ENCODE data around the gene AUTS2.

AUTS2 gene

GRCh38 chr7:70655694-70656093 is 1057.4 kb downstream of the AUTS2 start:
- Histone ChIP-seq H3K4me3 (replicated peaks; ENCODE audit: insufficient read depth, low read length) (no peak overlapping the region), H3K27me3 (ENCODE audit: insufficient read depth, poor library complexity, severe bottlenecking) (no peaks in the 10 kb centered on the region), H3K27ac (replicated peaks) (no peak overlapping the region)
- TF ChIP-seq GABPA (IDR thresholded peaks at IDR 0.05; ENCODE audit: low read depth): no peak
- TF ChIP-seq SPI1 (IDR thresholded peaks at IDR 0.05; ENCODE audit: borderline replicate concordance, low read depth): no peak
- no peak for TF ChIP-seq POLR2AphosphoS5 (IDR thresholded peaks at IDR 0.05; ENCODE audit: low read depth)
- TF ChIP-seq CTCF (IDR thresholded peaks at IDR 0.05; ENCODE audit: insufficient read depth, low read length): no peak
- TF ChIP-seq REST (IDR thresholded peaks at IDR 0.05; ENCODE audit: insufficient replicate concordance, low read depth): no peak
- DNase-seq (ENCODE audit: low read depth in 1 of 2, low spot score in 1 of 2): no peak

GRCh38 chr7:70657571-70657970 is 1059.3 kb downstream of the AUTS2 start:
- no peaks in the 10 kb centered on the region for H3K27me3 ChIP-seq (ENCODE audit: insufficient read depth, poor library complexity, severe bottlenecking)
- H3K27ac ChIP-seq (replicated peaks): no peak overlapping the region
- TF ChIP-seq CTCF (IDR thresholded peaks at IDR 0.05; ENCODE audit: insufficient read depth, low read length): no peak
- TF ChIP-seq POLR2AphosphoS5 (IDR thresholded peaks at IDR 0.05; ENCODE audit: low read depth): no peak
- no peak for TF ChIP-seq SPI1 (IDR thresholded peaks at IDR 0.05; ENCODE audit: borderline replicate concordance, low read depth)
- no peak for TF ChIP-seq REST (IDR thresholded peaks at IDR 0.05; ENCODE audit: insufficient replicate concordance, low read depth)
- TF ChIP-seq GABPA (IDR thresholded peaks at IDR 0.05; ENCODE audit: low read depth): no peak
- no peak overlapping the region for H3K4me3 ChIP-seq (replicated peaks; ENCODE audit: insufficient read depth, low read length)
- DNase-seq (ENCODE audit: low read depth in 1 of 2, low spot score in 1 of 2): no peak

- Histone ChIP-seq H3K4me3 (replicated peaks; ENCODE audit: insufficient read depth, low read length) (no peak overlapping the region), H3K27me3 (ENCODE audit: insufficient read depth, poor library complexity, severe bottlenecking) (no peaks in the 10 kb centered on the region), H3K27ac (replicated peaks) (no peak overlapping the region)
- TF ChIP-seq POLR2AphosphoS5 (IDR thresholded peaks at IDR 0.05; ENCODE audit: low read depth) (no peak), SPI1 (IDR thresholded peaks at IDR 0.05; ENCODE audit: borderline replicate concordance, low read depth) (no peak), GABPA (IDR thresholded peaks at IDR 0.05; ENCODE audit: low read depth) (no peak), CTCF (IDR thresholded peaks at IDR 0.05; ENCODE audit: insufficient read depth, low read length) (no peak), REST (IDR thresholded peaks at IDR 0.05; ENCODE audit: insufficient replicate concordance, low read depth) (no peak)
- DNase-seq (ENCODE audit: low read depth in 1 of 2, low spot score in 1 of 2): no peak
Observed at GRCh38 chr7:70657989-70658632, 1059.8 kb downstream of the AUTS2 start.

Measured in HL-60 (cell line).